HG02798 (cell line): Measurements from ENCODE around the gene DERA.
"Not testable (repeated sequence)": the region's sequence is repeated elsewhere in the genome, so short reads cannot be mapped to it uniquely, and the experiment has no call there.

Experiments used
- ATAC-seq: cut with Tn5 transposase; IDR thresholded peaks from one replicate; pipeline ENCODE4 v1.9.1; 2021; ENCODE audit warnings: mild to moderate bottlenecking; ENCODE audit not compliant: unreplicated experiment, poor library complexity

Gene DERA

GRCh38 chr12:15997910-15998309 lies 86.8 kb downstream of the DERA start:
- no peak for ATAC-seq

GRCh38 chr12:16002880-16003279 lies 91.7 kb downstream of the DERA start:
- ATAC-seq = no peak

GRCh38 chr12:16003460-16003859 lies 92.3 kb downstream of the DERA start:
- ATAC-seq = no peak

- no peak for ATAC-seq
These were observed 95.6 kb downstream of the DERA start for GRCh38 chr12:16006752-16007151.

- ATAC-seq = no peak
These were observed 97.3 kb downstream of the DERA start for GRCh38 chr12:16008421-16008824.

- peak; percentile 40 for ATAC-seq
These were observed 101.0 kb downstream of the DERA start for GRCh38 chr12:16012117-16012516.

- ATAC-seq = not testable (repeated sequence)
These were observed 102.6 kb downstream of the DERA start for GRCh38 chr12:16013722-16014121.

- ATAC-seq = not testable (repeated sequence)
These were observed 103.3 kb downstream of the DERA start for GRCh38 chr12:16014394-16014793.

GRCh38 chr12:16016748-16017147 lies 105.6 kb downstream of the DERA start:
- ATAC-seq = no peak

GRCh38 chr12:16018306-16018705 lies 107.2 kb downstream of the DERA start:
- no peak for ATAC-seq

- ATAC-seq = no peak
These were observed 108.0 kb downstream of the DERA start for GRCh38 chr12:16019136-16019535.

- no peak for ATAC-seq
These were observed 108.9 kb downstream of the DERA start for GRCh38 chr12:16020031-16020430.

GRCh38 chr12:16021026-16021425 lies 109.9 kb downstream of the DERA start:
- no peak for ATAC-seq

GRCh38 chr12:16021676-16022075 lies 110.5 kb downstream of the DERA start:
- no peak for ATAC-seq

- no peak for ATAC-seq
These were observed 115.9 kb downstream of the DERA start for GRCh38 chr12:16027002-16027401.

GRCh38 chr12:16030744-16031143 lies 119.6 kb downstream of the DERA start:
- no peak for ATAC-seq

GRCh38 chr12:16034136-16034817 lies 123.1 kb downstream of the DERA start:
- no peak for ATAC-seq

- ATAC-seq = no peak
These were observed 124.9 kb downstream of the DERA start for GRCh38 chr12:16036073-16036472.

GRCh38 chr12:16037533-16037932 lies 126.4 kb downstream of the DERA start:
- no peak for ATAC-seq

GRCh38 chr12:16043480-16043879 lies 132.3 kb downstream of the DERA start:
- no peak for ATAC-seq

GRCh38 chr12:16046266-16046665 lies 135.1 kb downstream of the DERA start:
- no peak for ATAC-seq

GRCh38 chr12:16048511-16048910 lies 137.4 kb downstream of the DERA start:
- ATAC-seq = no peak

GRCh38 chr12:16056910-16057309 lies 145.8 kb downstream of the DERA start:
- no peak for ATAC-seq
